Prostate gland (tissue), 2 donors: ENCODE results near the gene EIF2S2. TPM values are rescaled to one million over a fixed set of nuclear protein-coding genes. Genes with fewer than 3 reads are reported as not detected.

Experiments used
- DNase-seq: peaks from one replicate; pipeline ENCODE4 v3.0.0-alpha.2; 2019; ENCODE audit warnings: low spot score
- H3K27ac ChIP-seq, 2 donors: fragments of 200-600 bp; sonication (generic); 2 replicates each; pipeline ENCODE4 v1.5.1; 2017 to 2019
- H3K27me3 ChIP-seq: fragments of 200-600 bp; sonication (generic); replicated peaks from 2 replicates; pipeline ENCODE4 v1.5.1; 2019; ENCODE audit not compliant: insufficient read depth
- H3K36me3 ChIP-seq, 2 donors: fragments of 200-600 bp; sonication (generic); 1 replicate in 1 of 2; 2 replicates in 1 of 2; pipeline versions ENCODE4 v1.5.1 to v1.8.1; 2017 to 2019
- H3K4me1 ChIP-seq: fragments of 200-600 bp; sonication (generic); replicated peaks from 2 replicates; pipeline ENCODE4 v1.5.1; 2019
- H3K4me3 ChIP-seq, 2 donors: fragments of 200-600 bp; sonication (generic); 2 replicates each; pipeline ENCODE4 v1.5.1; 2017 to 2019
- H3K9me3 ChIP-seq: fragments of 200-600 bp; sonication (generic); 2 replicates; pipeline ENCODE4 v1.5.1; 2017
- POLR2A ChIP-seq: fragments of 450-650 bp; IDR thresholded peaks from one replicate; pipeline ENCODE4 v1.6.1; 2016; ENCODE audit warnings: antibody characterized with exemption, mild to moderate bottlenecking
- POLR2AphosphoS5 ChIP-seq: sonication (generic); formaldehyde crosslinking; IDR thresholded peaks from one replicate; pipeline ENCODE4 v1.6.1; 2017; ENCODE audit warnings: antibody characterized with exemption
- WGBS: methylation state at CpG from one replicate; pipeline ENCODE4 v1.1.5; 2018; 5-methylcytosine and 5-hydroxymethylcytosine counted together
- intact Hi-C: fragments of 100-400 bp; cut with DNase I; formaldehyde crosslinking; loops from one replicate; pipeline ENCODE4 v1.14.2; 2022
- total RNA-seq, 2 donors: library from RNA; depleted of rRNA; stranded (reverse); fragments of >200 nt; gene quantifications; one replicate each; pipeline ENCODE4 v1.1.0, GENCODE V29; 2016
- TF ChIP-seq, protein P1 (sequence below), 4 experiments: fragments of 200-600 bp in 2 of 4; fragments of 450-650 bp in 2 of 4; sonication (generic) in 2 of 4; IDR thresholded peaks; 1 replicate in 3 of 4; 2 replicates in 1 of 4; pipeline ENCODE4 v1.5.1; 2016 to 2019; ENCODE audit warnings: antibody characterized with exemption in 4 of 4, mild to moderate bottlenecking in 2 of 4, moderate library complexity in 2 of 4

EIF2S2 gene
- total RNA-seq, 2 donors from 2014 or later: 32.7 to 41.0 TPM

DNA sequence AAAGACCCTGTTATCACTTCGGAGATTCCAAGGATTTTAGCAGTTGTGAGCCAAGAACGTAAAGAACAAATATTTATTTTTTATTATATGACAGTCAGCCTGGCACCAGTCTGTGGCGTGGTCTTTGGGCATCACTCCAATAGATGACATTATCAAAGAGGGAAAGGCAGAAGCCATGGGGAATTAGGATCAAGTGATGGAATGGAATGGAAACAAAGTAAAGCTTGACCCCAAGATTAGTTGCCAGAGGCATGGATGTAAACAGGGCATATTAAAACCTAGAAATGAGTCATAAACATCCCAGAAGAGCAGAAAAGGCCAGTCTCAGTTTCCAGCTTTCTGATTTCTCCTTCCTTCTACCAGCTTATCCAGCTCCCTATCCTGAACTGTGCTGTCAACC, 11.5 kb downstream of the EIF2S2 start:
- WGBS: 62% methylated on average over 3 of the region's 3 CpGs
- Histone ChIP-seq H3K4me3 (no peak overlapping the region), H3K27ac (no peak overlapping the region), H3K36me3 (peaks cover 3 to 6% of the 10 kb centered on the region in 2 donors), H3K27me3 (no peaks in the 10 kb centered on the region), H3K9me3 (no peaks in the 10 kb centered on the region), H3K4me1 (no peaks in the 10 kb centered on the region)
- intact Hi-C loops: no loop called here
- TF ChIP-seq POLR2AphosphoS5: no peak
- no peak for TF ChIP-seq POLR2A
- TF ChIP-seq, protein P1, sequence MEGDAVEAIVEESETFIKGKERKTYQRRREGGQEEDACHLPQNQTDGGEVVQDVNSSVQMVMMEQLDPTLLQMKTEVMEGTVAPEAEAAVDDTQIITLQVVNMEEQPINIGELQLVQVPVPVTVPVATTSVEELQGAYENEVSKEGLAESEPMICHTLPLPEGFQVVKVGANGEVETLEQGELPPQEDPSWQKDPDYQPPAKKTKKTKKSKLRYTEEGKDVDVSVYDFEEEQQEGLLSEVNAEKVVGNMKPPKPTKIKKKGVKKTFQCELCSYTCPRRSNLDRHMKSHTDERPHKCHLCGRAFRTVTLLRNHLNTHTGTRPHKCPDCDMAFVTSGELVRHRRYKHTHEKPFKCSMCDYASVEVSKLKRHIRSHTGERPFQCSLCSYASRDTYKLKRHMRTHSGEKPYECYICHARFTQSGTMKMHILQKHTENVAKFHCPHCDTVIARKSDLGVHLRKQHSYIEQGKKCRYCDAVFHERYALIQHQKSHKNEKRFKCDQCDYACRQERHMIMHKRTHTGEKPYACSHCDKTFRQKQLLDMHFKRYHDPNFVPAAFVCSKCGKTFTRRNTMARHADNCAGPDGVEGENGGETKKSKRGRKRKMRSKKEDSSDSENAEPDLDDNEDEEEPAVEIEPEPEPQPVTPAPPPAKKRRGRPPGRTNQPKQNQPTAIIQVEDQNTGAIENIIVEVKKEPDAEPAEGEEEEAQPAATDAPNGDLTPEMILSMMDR (IDR thresholded peaks at IDR 0.05): no peak
- no peak for DNase-seq

DNA sequence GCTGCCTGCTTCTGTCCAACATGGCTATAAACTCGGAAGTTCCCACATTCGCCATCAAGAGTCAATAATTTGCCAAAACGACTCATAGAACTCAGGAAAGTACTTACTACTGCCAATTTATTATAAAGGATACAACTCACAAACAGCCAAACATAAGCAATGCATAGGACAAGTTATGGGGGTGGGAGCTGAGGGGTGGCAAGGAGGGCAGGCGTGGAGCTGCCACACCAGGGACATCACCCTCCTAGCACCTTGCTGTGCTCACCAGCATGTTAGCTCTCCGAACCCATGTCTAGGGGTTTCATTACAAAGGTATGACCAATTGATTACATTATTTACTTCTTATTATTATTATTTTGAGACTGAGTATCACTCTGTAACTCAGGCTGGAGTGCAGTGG, 12.4 kb downstream of the EIF2S2 start:
- intact Hi-C loops: no loop called here
- WGBS: 84% methylated on average over 5 of the region's 5 CpGs

DNA sequence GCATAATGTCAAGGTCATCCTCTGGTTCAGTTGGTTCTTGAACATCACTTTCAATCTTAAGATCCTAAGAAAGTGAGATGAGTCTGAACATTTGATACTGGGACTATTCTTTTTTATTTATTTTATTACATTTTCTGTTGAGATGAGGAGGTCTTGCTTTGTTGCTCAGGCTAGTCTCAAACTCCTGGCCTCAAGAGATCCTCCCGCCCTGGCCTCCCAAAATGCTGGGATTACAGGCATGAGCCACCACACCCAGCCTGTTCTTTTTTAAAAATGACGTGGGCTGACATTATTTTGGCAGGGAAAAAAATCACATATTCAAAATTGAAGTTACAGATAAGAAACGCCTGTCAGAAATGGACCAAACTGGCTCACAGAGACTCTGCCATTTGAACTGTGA, 13.5 kb downstream of the EIF2S2 start:
- intact Hi-C loops: no loop called here
- no peaks in the 10 kb centered on the region for H3K9me3 ChIP-seq
- TF ChIP-seq POLR2A (no peak), POLR2AphosphoS5 (no peak)
- TF ChIP-seq, protein P1 (IDR thresholded peaks at IDR 0.05): no peak
- H3K4me3 ChIP-seq: no peak overlapping the region
- no peak for DNase-seq
- no peak overlapping the region for H3K27ac ChIP-seq
- no peaks in the 10 kb centered on the region for H3K4me1 ChIP-seq
- peaks cover 3 to 12% of the 10 kb centered on the region in 2 donors for H3K36me3 ChIP-seq
- 83% methylated on average over 3 of the region's 3 CpGs for WGBS
- no peaks in the 10 kb centered on the region for H3K27me3 ChIP-seq

More for the DNA sequence above, 12.4 kb downstream of the EIF2S2 start:
- peaks cover 3 to 6% of the 10 kb centered on the region in 2 donors for H3K36me3 ChIP-seq
- H3K9me3 ChIP-seq: no peaks in the 10 kb centered on the region
- no peak overlapping the region for H3K27ac ChIP-seq
- no peak for TF ChIP-seq POLR2AphosphoS5
- TF ChIP-seq, protein P1 (IDR thresholded peaks at IDR 0.05): no peak
- no peak for TF ChIP-seq POLR2A
- H3K4me3 ChIP-seq: no peak overlapping the region
- H3K4me1 ChIP-seq: no peaks in the 10 kb centered on the region
- no peak for DNase-seq
- no peaks in the 10 kb centered on the region for H3K27me3 ChIP-seq

DNA sequence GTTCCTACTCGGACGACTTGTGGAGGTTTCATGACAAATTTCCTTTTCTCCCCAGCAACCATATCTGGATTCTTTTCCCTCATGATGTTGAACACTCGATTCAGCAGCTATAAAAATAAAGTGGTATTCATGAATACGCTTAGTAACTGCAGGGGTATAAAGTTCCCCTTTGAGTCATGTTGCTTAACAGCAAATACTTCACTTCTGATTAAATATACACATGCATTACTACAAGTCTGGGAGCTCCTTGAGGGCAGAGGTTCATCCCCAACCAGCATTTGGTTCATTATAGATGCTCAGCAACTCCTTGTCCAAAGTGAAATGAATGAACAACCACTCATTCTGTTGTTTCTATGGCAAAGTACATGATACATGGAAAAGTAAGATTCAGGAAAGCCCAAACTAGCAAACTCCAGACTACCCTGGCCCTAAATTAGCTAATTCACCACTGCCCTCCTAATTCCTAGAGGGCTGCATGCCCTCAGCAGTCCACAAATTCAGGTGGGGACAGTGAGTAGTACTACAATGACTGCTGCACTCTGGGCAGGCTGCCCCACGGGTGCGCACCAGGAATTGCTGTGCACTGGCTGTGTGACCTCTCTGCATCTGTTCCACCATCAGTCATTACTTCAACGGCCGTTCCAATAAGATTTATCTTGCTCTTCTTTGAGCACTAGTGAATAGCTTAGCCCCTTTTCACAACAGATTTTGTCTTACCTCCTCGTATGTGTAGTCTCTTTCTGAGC, 15.2 kb downstream of the EIF2S2 start:
- no peak overlapping the region for H3K27ac ChIP-seq
- no peaks in the 10 kb centered on the region for H3K9me3 ChIP-seq
- H3K27me3 ChIP-seq: no peaks in the 10 kb centered on the region
- H3K4me1 ChIP-seq: no peaks in the 10 kb centered on the region
- no peak for TF ChIP-seq POLR2A
- TF ChIP-seq POLR2AphosphoS5: no peak
- peaks cover 3 to 12% of the 10 kb centered on the region in 2 donors for H3K36me3 ChIP-seq
- no peak overlapping the region for H3K4me3 ChIP-seq
- intact Hi-C loops: no loop called here
- 79% methylated on average over 9 of the region's 9 CpGs for WGBS
- DNase-seq: no peak

DNA sequence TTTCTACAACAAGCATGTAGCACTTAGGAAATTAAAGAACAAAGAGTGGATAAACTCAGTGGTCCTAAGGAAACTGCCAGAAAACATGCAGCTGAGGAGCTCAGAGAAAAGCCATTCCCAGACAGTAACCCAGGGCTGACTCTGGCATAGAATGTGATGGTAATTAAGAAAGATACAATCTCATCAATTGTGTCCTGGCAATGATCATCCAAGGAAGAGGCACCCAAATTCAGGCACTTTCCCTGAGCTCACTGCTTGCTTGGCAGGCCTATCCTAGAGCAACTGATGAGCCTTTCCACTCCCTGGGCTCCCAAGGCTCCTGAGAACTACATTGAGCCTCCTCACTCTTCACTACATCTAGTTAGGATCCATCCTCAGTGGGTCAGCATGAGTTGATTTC, 16.2 kb downstream of the EIF2S2 start:
- Histone ChIP-seq H3K4me1 (no peaks in the 10 kb centered on the region), H3K27ac (no peak overlapping the region), H3K9me3 (no peaks in the 10 kb centered on the region), H3K36me3 (peaks cover under 1 to 12% of the 10 kb centered on the region in 2 donors), H3K4me3 (no peak overlapping the region), H3K27me3 (no peaks in the 10 kb centered on the region)
- DNase-seq: no peak
- intact Hi-C loops: no loop called here
- TF ChIP-seq POLR2A: no peak
- TF ChIP-seq POLR2AphosphoS5: no peak
- TF ChIP-seq, protein P1 (IDR thresholded peaks at IDR 0.05): no peak
